ENCODE results near the gene ENPP4.
"Not testable (repeated sequence)": the region's sequence is repeated elsewhere in the genome, so short reads cannot be mapped to it uniquely, and the experiment has no call there.

The ENPP4 gene

DNA sequence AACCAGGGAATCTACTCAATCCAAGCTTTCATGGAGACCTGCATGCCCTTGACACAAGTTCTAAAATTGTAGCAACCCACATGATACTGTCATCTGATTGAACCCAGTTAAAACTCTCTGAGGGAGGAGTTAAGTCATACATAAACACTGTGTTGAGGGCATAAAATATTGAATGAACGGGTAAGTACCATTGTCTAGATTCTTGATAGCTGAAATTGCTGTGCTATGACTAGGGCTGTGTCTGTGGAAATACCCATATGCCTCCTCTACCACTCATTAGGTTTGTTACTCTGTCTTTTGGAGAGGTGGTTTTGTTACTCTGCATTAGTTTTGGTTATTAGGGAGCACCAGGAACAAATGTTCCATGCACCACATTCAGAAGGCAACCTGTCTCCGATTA, 7.6 kb downstream of the ENPP4 start:
- TF ChIP-seq, protein P1, sequence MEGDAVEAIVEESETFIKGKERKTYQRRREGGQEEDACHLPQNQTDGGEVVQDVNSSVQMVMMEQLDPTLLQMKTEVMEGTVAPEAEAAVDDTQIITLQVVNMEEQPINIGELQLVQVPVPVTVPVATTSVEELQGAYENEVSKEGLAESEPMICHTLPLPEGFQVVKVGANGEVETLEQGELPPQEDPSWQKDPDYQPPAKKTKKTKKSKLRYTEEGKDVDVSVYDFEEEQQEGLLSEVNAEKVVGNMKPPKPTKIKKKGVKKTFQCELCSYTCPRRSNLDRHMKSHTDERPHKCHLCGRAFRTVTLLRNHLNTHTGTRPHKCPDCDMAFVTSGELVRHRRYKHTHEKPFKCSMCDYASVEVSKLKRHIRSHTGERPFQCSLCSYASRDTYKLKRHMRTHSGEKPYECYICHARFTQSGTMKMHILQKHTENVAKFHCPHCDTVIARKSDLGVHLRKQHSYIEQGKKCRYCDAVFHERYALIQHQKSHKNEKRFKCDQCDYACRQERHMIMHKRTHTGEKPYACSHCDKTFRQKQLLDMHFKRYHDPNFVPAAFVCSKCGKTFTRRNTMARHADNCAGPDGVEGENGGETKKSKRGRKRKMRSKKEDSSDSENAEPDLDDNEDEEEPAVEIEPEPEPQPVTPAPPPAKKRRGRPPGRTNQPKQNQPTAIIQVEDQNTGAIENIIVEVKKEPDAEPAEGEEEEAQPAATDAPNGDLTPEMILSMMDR (conservative IDR thresholded peaks at IDR 0.05; ENCODE audit: low read length) = no peak
- TF ChIP-seq EZH2phosphoT487 (IDR thresholded peaks at IDR 0.05; ENCODE audit: borderline replicate concordance) = no peak
- Histone ChIP-seq H3K27me3 (ENCODE audit: insufficient read depth, low read length, poor library complexity, severe bottlenecking) (no peaks in the 10 kb centered on the region), H3F3A (ENCODE audit: low read depth) (no peaks in the 10 kb centered on the region), H3K36me3 (ENCODE audit: insufficient read depth, low read length) (no peaks in the 10 kb centered on the region; the same call in 1 of the 2 replicates), H3K4me1 (ENCODE audit: insufficient read depth, low read length, poor library complexity, severe bottlenecking) (peaks cover 5% of the 10 kb centered on the region), H3K9me2 (replicated peaks; ENCODE audit: low read depth, low read length) (no peaks in the 10 kb centered on the region), H3K4me3 (ENCODE audit: low read length, poor library complexity, severe bottlenecking) (no peak overlapping the region), H3K9me3 (ENCODE audit: insufficient read depth, low read depth, low read length) (no peaks in the 10 kb centered on the region), H3K9ac (ENCODE audit: low read depth, low read length, poor library complexity, severe bottlenecking) (no peak overlapping the region), H4K20me1 (ENCODE audit: insufficient read depth, low read length, poor library complexity, severe bottlenecking) (no peaks in the 10 kb centered on the region), H2AFZ (ENCODE audit: low read length) (no peak overlapping the region), H3K4me2 (ENCODE audit: low read depth, low read length, poor library complexity, severe bottlenecking) (peak overlapping the region; percentile 6), H3K79me2 (ENCODE audit: insufficient read depth, low read length) (peaks cover 40% of the 10 kb centered on the region)

GRCh38 chr6:46138281-46138680, 8.5 kb downstream of the ENPP4 start:
- Histone ChIP-seq H3K9ac (ENCODE audit: low read depth, low read length, poor library complexity, severe bottlenecking) (no peak overlapping the region), H3K9me3 (ENCODE audit: insufficient read depth, low read depth, low read length) (no peaks in the 10 kb centered on the region), H3K36me3 (ENCODE audit: insufficient read depth, low read length) (peaks cover 7% of the 10 kb centered on the region; the same call in 1 of the 2 replicates), H3K4me2 (ENCODE audit: low read depth, low read length, poor library complexity, severe bottlenecking) (no peak overlapping the region), H3K79me2 (ENCODE audit: insufficient read depth, low read length) (peaks cover 39% of the 10 kb centered on the region), H3K27me3 (ENCODE audit: insufficient read depth, low read length, poor library complexity, severe bottlenecking) (no peaks in the 10 kb centered on the region), H2AFZ (ENCODE audit: low read length) (no peak overlapping the region), H3F3A (ENCODE audit: low read depth) (no peaks in the 10 kb centered on the region), H3K4me1 (ENCODE audit: insufficient read depth, low read length, poor library complexity, severe bottlenecking) (peaks cover 5% of the 10 kb centered on the region), H3K9me2 (replicated peaks; ENCODE audit: low read depth, low read length) (no peaks in the 10 kb centered on the region), H4K20me1 (ENCODE audit: insufficient read depth, low read length, poor library complexity, severe bottlenecking) (no peaks in the 10 kb centered on the region), H3K4me3 (ENCODE audit: low read length, poor library complexity, severe bottlenecking) (no peak overlapping the region)
- TF ChIP-seq EZH2phosphoT487 (IDR thresholded peaks at IDR 0.05; ENCODE audit: borderline replicate concordance) = no peak
- TF ChIP-seq, protein P1 (conservative IDR thresholded peaks at IDR 0.05; ENCODE audit: low read length) = no peak

DNA sequence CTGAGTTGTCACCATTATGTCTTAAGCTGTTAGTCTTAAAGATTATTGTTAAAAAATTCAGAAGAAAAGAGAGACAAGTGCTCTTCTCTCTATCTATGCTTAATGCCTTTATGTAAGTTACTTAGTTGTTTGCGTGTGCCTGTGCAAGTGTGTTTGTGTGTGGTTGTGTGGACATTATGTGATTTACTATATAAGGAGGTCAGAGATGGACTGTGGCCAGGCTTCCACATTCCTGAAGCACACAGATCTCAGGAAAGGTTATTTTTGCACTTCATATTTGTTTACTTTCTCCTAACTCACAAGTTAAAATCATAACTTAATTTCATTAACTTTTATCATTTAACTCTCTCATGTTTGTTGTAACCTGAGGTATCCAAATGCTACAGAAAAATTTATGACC, 14.5 kb downstream of the ENPP4 start:
- Histone ChIP-seq H3K79me2 (ENCODE audit: insufficient read depth, low read length) (peaks cover 8% of the 10 kb centered on the region; the same call in 1 of the 2 replicates), H3K9me2 (replicated peaks; ENCODE audit: low read depth, low read length) (no peaks in the 10 kb centered on the region), H3K27me3 (ENCODE audit: insufficient read depth, low read length, poor library complexity, severe bottlenecking) (no peaks in the 10 kb centered on the region), H3K4me1 (ENCODE audit: insufficient read depth, low read length, poor library complexity, severe bottlenecking) (no peaks in the 10 kb centered on the region), H2AFZ (ENCODE audit: low read length) (no peak overlapping the region), H3K4me3 (ENCODE audit: low read length, poor library complexity, severe bottlenecking) (no peak overlapping the region), H3K36me3 (ENCODE audit: insufficient read depth, low read length) (peaks cover 17% of the 10 kb centered on the region; the same call in 1 of the 2 replicates), H3K4me2 (ENCODE audit: low read depth, low read length, poor library complexity, severe bottlenecking) (no peak overlapping the region), H4K20me1 (ENCODE audit: insufficient read depth, low read length, poor library complexity, severe bottlenecking) (no peaks in the 10 kb centered on the region), H3K9ac (ENCODE audit: low read depth, low read length, poor library complexity, severe bottlenecking) (no peak overlapping the region), H3F3A (ENCODE audit: low read depth) (no peaks in the 10 kb centered on the region), H3K9me3 (ENCODE audit: insufficient read depth, low read depth, low read length) (no peaks in the 10 kb centered on the region)
- TF ChIP-seq, protein P1 (conservative IDR thresholded peaks at IDR 0.05; ENCODE audit: low read length) = no peak
- TF ChIP-seq EZH2phosphoT487 (IDR thresholded peaks at IDR 0.05; ENCODE audit: borderline replicate concordance) = no peak

- not testable (repeated sequence) for H3K4me2 ChIP-seq (ENCODE audit: low read depth, low read length, poor library complexity, severe bottlenecking)
Measured at GRCh38 chr6:46149066-46149465, 19.3 kb downstream of the ENPP4 start.

More at GRCh38 chr6:46149066-46149465, 19.3 kb downstream of the ENPP4 start:
- H3F3A ChIP-seq (ENCODE audit: low read depth); H3K4me3 ChIP-seq (ENCODE audit: low read length, poor library complexity, severe bottlenecking); H3K79me2 ChIP-seq (ENCODE audit: insufficient read depth, low read length); H3K9me3 ChIP-seq (ENCODE audit: insufficient read depth, low read depth, low read length); H4K20me1 ChIP-seq (ENCODE audit: insufficient read depth, low read length, poor library complexity, severe bottlenecking); H2AFZ ChIP-seq (ENCODE audit: low read length); H3K9me2 ChIP-seq (replicated peaks; ENCODE audit: low read depth, low read length); H3K4me1 ChIP-seq (ENCODE audit: insufficient read depth, low read length, poor library complexity, severe bottlenecking); H3K9ac ChIP-seq (ENCODE audit: low read depth, low read length, poor library complexity, severe bottlenecking); H3K27me3 ChIP-seq (ENCODE audit: insufficient read depth, low read length, poor library complexity, severe bottlenecking); H3K36me3 ChIP-seq (ENCODE audit: insufficient read depth, low read length): not testable (repeated sequence)

Measured in Loucy (cell line).